ENCODE results near the gene KCNH6. TPM values are rescaled to one million over a fixed set of nuclear protein-coding genes. Genes with fewer than 3 reads are reported as not detected.

KCNH6 gene
- total RNA-seq, 1 donor from 2014 or later: not detected

DNA sequence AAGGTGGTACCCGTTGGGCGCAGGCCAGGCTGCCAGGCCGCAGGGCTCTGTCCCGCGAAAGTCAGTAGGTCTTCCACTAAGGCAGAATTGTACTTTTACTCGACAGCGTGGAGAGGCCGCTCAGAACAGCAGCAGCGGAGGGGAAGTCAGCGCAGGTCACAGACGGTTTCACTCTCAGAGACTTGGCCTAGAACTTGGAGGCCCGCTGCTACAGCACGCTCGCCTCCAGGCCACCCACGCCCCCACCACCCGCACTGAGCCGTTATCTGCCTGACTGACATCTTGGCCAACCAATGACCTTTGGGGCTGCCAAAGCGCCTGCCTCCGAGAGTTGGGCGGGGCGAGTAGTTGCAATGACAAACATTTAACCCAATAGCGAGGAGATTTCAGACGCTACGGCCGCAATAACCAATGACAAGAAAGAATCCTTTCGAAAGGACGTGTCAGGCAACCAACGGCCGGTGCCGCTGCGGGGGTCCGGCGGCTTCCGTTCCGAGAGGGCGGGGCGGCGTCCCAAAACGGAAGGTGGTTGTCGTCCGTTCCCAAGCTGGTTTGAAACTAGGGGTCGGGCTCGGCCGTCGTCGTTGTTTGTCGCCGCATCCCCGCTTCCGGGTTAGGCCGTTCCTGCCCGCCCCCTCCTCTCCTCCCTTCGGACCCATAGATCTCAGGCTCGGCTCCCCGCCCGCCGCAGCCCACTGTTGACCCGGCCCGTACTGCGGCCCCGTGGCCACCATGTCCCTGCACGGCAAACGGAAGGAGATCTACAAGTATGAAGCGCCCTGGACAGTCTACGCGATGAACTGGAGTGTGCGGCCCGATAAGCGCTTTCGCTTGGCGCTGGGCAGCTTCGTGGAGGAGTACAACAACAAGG lies 27.0 kb downstream of the KCNH6 start, which contains the start of gene DCAF7:
DCAF7 (plus strand) TSS at position 532 of the 871 bp plus-strand sequence; CDS start at position 733, 201 bp downstream.
- DNase-seq (ENCODE audit: low read depth, low spot score): peak; percentile 99

DNA sequence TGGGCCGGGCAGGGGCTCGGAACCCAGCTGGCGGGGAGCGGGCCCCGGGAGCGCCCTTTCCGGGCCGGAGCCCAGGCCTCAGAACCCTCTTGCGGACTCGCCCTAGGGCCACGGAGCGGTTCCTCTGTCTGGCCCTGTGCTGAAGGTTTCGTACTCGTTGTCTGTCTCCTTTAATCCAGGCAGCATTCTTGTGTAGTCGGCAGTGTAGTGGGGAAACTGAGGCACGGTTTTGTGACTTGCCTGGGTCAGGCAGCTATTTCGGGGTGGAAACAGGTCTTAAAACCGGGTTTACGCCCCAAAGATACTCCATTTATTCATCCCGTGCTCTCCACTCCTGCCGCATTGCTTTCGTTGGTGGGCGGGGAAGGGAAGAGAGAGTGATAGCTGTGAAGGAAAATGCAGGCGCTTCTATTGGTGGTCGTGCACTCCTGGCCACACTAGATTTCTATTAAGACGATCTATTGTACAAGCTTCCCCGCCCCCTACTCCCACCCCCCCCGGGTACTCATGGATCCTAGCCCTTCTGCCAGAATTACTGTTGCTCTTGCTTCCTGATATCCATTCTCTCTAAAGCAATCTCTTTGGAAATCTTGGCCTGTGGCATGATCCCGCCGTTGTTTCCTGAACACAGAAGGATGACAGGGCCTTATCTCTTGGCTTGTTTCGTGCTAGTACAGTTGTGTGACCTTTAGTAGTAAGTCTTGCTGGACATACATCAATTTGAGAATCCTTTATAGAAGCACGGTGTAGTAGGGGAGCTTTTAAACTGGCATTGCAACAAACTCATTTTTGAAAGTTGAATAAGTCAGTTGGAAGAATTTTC lies 27.9 kb downstream of the KCNH6 start:
- DNase-seq (ENCODE audit: low read depth, low spot score): no peak

DNA sequence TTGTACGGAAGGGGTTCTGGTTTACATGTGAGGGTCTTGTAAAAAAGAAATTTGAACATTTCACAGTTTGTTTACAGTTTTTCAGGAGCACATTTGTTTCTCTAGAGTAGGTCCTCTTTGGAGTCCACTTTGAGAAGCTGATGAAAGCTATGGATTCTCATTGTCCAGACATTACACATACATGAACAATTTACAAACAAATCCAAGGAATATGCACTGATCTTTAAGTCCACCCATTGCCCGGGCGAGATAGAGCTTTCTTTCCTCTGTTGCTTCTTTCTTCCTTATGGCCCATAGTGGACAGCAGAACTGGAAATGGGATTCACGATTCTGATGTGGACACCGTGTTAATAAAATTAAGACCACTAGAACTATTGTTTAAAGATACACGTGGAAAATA lies 29.1 kb downstream of the KCNH6 start:
- no peak for DNase-seq (ENCODE audit: low read depth, low spot score)

DNA sequence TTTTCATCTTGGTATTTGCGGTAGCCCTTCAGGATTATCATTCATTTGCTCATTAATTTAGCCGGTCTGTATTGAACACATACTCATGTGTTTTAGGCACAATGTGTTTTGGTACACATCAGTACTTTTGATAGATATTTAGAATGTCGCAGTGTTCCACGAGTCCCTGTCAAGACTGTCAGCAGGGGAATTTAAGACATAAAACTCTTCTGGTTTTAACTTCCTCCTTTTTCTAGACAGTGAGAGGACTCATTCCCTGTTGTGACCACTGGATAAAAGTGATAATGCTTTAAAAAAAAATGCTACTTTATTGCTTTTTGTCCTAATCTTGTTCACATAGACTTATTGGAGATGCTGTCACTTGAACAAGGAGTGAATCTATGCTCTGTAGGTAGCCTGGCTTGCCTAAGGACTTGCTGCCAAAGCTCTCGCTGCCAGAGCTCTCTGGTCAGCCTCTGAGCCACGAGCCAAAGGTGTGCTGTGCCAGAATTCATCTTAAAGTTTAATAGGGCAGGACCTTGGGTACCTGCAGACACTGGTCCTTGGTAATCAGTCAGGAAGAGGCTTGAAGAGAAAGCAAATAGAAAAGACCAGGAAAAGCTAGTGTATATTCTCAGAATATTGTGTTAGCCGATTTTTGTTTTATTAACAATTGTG lies 32.5 kb downstream of the KCNH6 start:
- DNase-seq (ENCODE audit: low read depth, low spot score): no peak

- DNase-seq (ENCODE audit: low read depth, low spot score): no peak
These were observed 34.3 kb downstream of the KCNH6 start for GRCh38 chr17:63557416-63557815.

GRCh38 chr17:63558441-63558840 lies 35.3 kb downstream of the KCNH6 start:
- DNase-seq (ENCODE audit: low read depth, low spot score): no peak

GRCh38 chr17:63561819-63562218 lies 38.7 kb downstream of the KCNH6 start:
- no peak for DNase-seq (ENCODE audit: low read depth, low spot score)

DNA sequence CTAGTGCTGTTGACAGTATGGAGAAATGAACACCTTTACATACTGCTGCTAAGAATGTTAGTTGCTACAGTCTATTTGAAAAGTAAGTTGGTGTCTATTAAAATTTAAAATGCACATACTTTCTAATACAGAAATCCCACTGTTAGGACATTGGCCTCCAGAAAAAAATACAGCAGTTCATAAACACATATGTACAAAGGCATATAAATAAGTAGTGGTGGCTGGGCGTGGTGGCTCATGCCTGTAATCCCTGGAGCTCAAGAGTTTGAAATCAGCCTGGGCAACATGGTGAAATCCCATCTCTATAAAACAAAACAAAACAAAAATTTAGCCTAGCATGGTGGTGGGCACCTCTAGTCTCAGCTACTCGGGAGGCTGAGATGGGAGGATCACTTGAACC lies 40.2 kb downstream of the KCNH6 start:
- DNase-seq (ENCODE audit: low read depth, low spot score): no peak

- DNase-seq (ENCODE audit: low read depth, low spot score): no peak
These were observed 41.4 kb downstream of the KCNH6 start for GRCh38 chr17:63564562-63564961.

DNA sequence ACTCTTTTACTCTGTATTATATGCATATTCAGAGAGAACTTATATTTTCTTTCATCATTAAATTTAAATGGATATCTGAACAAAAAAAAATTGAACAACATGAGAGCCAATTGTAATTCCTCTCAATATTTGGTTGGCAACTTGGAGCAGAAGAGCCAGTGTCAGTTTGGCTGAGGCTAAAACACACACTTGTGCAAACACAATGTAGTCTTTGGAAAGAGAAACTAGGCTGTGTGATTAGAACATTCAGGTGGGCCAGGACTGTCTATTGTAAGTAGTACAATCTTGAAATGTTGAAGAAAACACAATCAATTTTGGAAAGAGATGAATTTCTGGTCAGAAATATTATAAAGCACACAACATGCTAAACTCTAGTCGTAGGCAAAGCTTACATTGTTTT lies 44.1 kb downstream of the KCNH6 start:
- no peak for DNase-seq (ENCODE audit: low read depth, low spot score)

DNA sequence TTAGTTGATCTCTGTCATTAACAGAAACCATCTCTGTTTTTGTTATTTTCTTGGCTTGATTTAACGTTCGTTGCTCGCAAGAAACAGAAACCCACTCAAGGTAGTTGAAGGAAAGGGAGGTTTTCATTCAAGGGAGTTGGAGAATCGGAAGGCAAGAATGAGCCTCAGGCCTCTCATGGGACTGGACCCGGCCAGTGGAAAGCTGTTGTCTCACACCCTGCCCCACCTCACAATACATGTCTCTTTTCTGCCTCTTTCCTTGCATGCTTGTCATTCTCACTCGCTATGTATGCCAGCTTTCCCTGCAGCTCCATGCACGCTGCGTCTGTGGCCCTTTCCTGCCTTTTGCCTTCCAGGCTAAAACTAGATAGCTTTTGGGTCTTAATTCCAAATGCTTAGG lies 45.4 kb downstream of the KCNH6 start:
- DNase-seq (ENCODE audit: low read depth, low spot score): no peak

DNA sequence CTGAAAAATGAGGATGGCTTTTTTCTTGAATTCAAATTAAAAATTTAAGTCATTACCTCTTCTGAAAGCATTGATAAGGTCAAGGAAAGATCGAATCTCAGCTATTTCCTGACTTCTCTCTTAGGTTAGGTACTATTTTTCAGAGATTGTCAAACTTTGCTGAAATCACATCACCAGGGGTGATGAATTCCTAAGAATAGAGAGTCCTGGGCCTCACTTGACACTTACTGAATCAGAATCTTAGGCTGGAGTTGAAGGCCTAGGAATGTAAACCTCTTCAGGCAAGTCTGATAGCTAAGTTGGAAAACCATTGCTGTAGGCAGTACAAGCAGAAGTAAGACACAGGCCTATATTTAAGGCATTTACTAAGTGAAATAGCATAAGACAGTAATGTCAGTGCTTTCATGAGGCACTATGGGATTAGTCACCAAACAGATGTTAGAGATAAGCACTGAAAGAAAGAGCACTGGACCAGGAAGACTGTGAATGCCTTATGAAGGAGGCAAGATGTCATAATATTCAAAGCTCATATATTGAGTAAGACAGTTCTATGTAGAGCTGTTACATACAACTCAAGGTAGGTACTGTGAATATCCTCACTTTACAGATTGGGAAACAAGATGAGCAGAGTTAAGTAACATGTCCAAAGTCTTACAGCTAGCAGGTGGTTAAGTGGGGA lies 48.6 kb downstream of the KCNH6 start:
- DNase-seq (ENCODE audit: low read depth, low spot score): no peak

- DNase-seq (ENCODE audit: low read depth, low spot score): no peak
These were observed 50.5 kb downstream of the KCNH6 start for GRCh38 chr17:63573634-63574033.

DNA sequence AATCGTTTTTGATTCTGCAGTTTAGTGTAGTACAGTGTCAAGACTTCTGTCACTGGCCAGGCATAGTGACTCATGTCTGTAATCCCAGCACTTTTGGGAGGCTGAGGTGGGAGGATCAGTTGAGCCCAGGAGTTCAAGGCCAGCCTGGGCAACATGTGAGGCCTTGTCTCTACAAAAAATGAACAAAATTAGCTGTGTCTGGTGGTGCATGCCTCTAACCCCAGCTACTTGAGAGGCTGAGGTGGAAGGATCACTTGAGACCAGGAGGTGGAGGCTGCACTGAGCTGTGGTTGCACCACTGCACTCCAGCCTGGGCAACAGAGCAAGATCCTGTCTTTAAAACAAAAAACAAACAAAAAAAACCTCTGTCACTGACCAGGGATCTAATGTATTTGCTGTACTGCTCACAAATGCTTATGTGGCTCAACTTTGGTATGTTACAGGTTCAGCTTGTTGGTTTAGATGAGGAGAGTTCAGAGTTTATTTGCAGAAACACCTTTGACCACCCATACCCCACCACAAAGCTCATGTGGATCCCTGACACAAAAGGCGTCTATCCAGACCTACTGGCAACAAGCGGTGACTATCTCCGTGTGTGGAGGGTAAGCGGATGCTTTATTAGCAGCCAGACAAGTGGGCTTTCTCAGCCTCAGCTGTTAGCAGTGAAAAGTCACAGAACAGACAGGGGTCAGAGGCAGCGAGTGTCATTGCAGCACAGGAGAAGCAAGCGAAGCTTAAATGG lies 55.0 kb downstream of the KCNH6 start:
- DNase-seq (ENCODE audit: low read depth, low spot score): no peak

DNA sequence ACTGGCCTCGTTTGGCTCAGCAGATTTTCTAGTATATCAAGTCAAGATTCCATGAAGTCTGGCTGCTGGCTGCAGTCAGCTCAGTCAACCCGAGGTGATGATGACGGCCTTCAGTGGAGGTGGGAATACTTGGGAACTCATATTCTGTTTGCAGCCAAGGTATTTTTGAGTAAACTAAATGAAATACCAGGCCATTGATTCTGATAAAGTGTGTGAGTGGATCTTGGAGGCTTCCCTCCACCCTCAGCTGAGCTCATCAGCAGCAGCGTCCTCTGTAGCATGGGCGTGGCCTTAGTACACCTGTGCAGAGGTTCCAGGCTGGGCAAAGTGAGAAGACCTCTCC lies 55.6 kb downstream of the KCNH6 start:
- no peak for DNase-seq (ENCODE audit: low read depth, low spot score)

- peak; percentile 66 for DNase-seq (ENCODE audit: low read depth, low spot score)
These were observed 56.5 kb downstream of the KCNH6 start for GRCh38 chr17:63579633-63580032.

- no peak for DNase-seq (ENCODE audit: low read depth, low spot score)
These were observed 64.6 kb downstream of the KCNH6 start for GRCh38 chr17:63587770-63588169.

- DNase-seq (ENCODE audit: low read depth, low spot score): no peak
These were observed 65.6 kb downstream of the KCNH6 start for GRCh38 chr17:63588797-63589196.

DNA sequence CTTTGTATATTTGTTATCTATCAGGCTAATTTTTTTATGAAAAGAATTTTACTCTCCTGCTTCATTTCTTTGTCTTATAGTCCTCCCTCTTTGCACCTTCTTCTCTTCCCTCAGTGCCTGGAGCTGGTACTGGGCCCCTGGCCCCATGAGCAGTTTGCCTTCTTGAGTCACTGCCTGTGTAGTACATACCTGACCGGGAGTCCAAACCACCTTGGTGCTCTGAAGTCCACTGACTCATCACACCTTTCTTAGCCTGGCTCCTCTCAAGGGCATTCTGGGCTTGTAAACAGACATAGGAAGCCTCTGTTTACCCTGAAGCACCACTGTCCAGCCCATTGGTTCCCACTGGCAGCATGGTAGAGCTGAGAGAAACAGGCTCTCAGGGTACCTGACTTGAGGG lies 66.5 kb downstream of the KCNH6 start:
- no peak for DNase-seq (ENCODE audit: low read depth, low spot score)

- DNase-seq (ENCODE audit: low read depth, low spot score): no peak
These were observed 69.6 kb downstream of the KCNH6 start for GRCh38 chr17:63592797-63593196.

GRCh38 chr17:63595132-63595531 lies 72.0 kb downstream of the KCNH6 start:
- DNase-seq (ENCODE audit: low read depth, low spot score): no peak

All from pulmonary artery endothelial cell (primary cell).